HCT116 (cell line): ENCODE measurements around the gene CCDC61. TPM values are rescaled to one million over a fixed set of nuclear protein-coding genes. Genes with fewer than 3 reads are reported as not detected.

Source experiments
- ATAC-seq: fragments of 200-7000 bp; cut with Tn5 transposase; 2 replicates; pipeline ENCODE4 v1.9.1; 2020; ENCODE audit warnings: mild to moderate bottlenecking, moderate library complexity
- BruUV-seq: library from RNA; stranded (reverse); fragments of 400-500 nt; replicated peaks from 2 replicates; lab custom pipeline; 2021; lab: Mats Ljungman, UMichigan
- CTCF ChIA-PET: fragments of 300-600 bp; sonication (Branson Sonifier 250); formaldehyde crosslinking; loops from one replicate; lab custom pipeline; 2021; ENCODE audit warnings: antibody characterized with exemption; lab: Charles Lee
- POLR2A ChIA-PET: fragments of 300-600, 350-600 bp; sonication (Branson Sonifier 250); formaldehyde crosslinking; loops from one replicate; lab custom pipeline; 2021; ENCODE audit warnings: antibody characterized with exemption; lab: Charles Lee
- RAD21 ChIA-PET, 2 experiments: fragments of 300-600 bp; sonication (Branson Sonifier 250); formaldehyde crosslinking; loops; one replicate each; lab custom pipeline; 2023; ENCODE audit warnings: low total read pairs in 2 of 2; ENCODE audit not compliant: uncharacterized antibody in 2 of 2, unreplicated experiment in 2 of 2, low non-redundant PET in 1 of 2; lab: Charles Lee
- DNase-seq: peaks from one replicate; pipeline ENCODE4 v3.0.0-alpha.2; 2010; ENCODE audit warnings: low read depth, low spot score
- H2AFZ ChIP-seq: fragments of 200-600 bp; shearing (Covaris generic), sonication (generic); 2 replicates; pipeline ENCODE4 v1.6.1; 2017; ENCODE audit warnings: low read depth, mixed run types, mixed read lengths, antibody characterized with exemption, low read length; ENCODE audit not compliant: poor library complexity, severe bottlenecking
- H3K27ac ChIP-seq: 2 replicates; pipeline ENCODE4 v1.5.1; 2012; ENCODE audit warnings: low read depth, low read length
- H3K27me3 ChIP-seq: fragments of 200-600 bp; sonication (generic); 2 replicates; pipeline ENCODE4 v1.6.1; 2016; ENCODE audit warnings: mixed run types, low read length, mixed read lengths; ENCODE audit not compliant: insufficient read depth
- H3K36me3 ChIP-seq, 2 experiments: fragments of 200-500 bp in 1 of 2; fragments of 200-600 bp in 1 of 2; sonication (Bioruptor generic) in 1 of 2; sonication (generic) in 1 of 2; 2 replicates each; pipeline versions ENCODE4 v1.5.1 to v1.6.1; 2014 to 2016; ENCODE audit warnings: low read length in 2 of 2, inconsistent platforms in 1 of 2, mixed read lengths in 1 of 2, mixed run types in 1 of 2; ENCODE audit not compliant: insufficient read depth in 2 of 2, control insufficient read depth in 1 of 2
- H3K4me1 ChIP-seq, 2 experiments: fragments of 200-600 bp in 1 of 2; sonication (generic) in 1 of 2; 2 replicates each; pipeline versions ENCODE4 v1.5.1 to v1.6.1; 2012 to 2017; ENCODE audit warnings: low read length in 2 of 2, inconsistent platforms in 1 of 2, mild to moderate bottlenecking in 1 of 2, mixed read lengths in 1 of 2, mixed run types in 1 of 2, moderate library complexity in 1 of 2; ENCODE audit not compliant: insufficient read depth in 2 of 2, control insufficient read depth in 1 of 2
- H3K4me2 ChIP-seq: fragments of 200-600 bp; sonication (generic); 2 replicates; pipeline ENCODE4 v1.6.1; 2017; ENCODE audit warnings: mixed run types, low read length, mixed read lengths
- H3K4me3 ChIP-seq, 2 experiments: fragments of 200-600 bp in 1 of 2; sonication (generic) in 1 of 2; replicated peaks in 1 of 2; 2 replicates each; pipeline ENCODE4 v1.5.1; 2011 to 2016; ENCODE audit warnings: low read length in 2 of 2, control low read depth in 1 of 2, low read depth in 1 of 2, mild to moderate bottlenecking in 1 of 2, mixed read lengths in 1 of 2, mixed run types in 1 of 2
- H3K79me2 ChIP-seq: fragments of 200-600 bp; sonication (generic); 2 replicates; pipeline ENCODE4 v1.6.1; 2017; ENCODE audit warnings: mild to moderate bottlenecking, mixed run types, low read length, moderate library complexity, mixed read lengths; ENCODE audit not compliant: insufficient read depth
- H3K9ac ChIP-seq: fragments of 200-600 bp; sonication (generic); 2 replicates; pipeline ENCODE4 v1.6.1; 2016; ENCODE audit warnings: low read length, mixed read lengths
- H3K9me2 ChIP-seq: fragments of 200-600 bp; sonication (generic), shearing (Covaris generic); 2 replicates; pipeline ENCODE4 v1.6.1; 2017; ENCODE audit warnings: mixed run types, mild to moderate bottlenecking, moderate library complexity; ENCODE audit not compliant: insufficient read depth
- H3K9me3 ChIP-seq, 2 experiments: fragments of 200-500 bp in 1 of 2; fragments of 200-600 bp in 1 of 2; sonication (Bioruptor generic) in 1 of 2; sonication (generic) in 1 of 2; 2 replicates each; pipeline ENCODE4 v1.6.1; 2014 to 2017; ENCODE audit warnings: low read length in 2 of 2, mixed read lengths in 2 of 2, inconsistent platforms in 1 of 2, low read depth in 1 of 2, mild to moderate bottlenecking in 1 of 2, mixed run types in 1 of 2, moderate library complexity in 1 of 2; ENCODE audit not compliant: control insufficient read depth in 1 of 2, insufficient read depth in 1 of 2
- H4K20me1 ChIP-seq: fragments of 200-600 bp; sonication (generic), shearing (Covaris generic); 2 replicates; pipeline ENCODE4 v1.6.1; 2017; ENCODE audit warnings: mixed run types, mild to moderate bottlenecking, moderate library complexity; ENCODE audit not compliant: insufficient read depth
- CEBPB ChIP-seq: IDR thresholded peaks from 2 replicates; pipeline ENCODE4 v1.6.1; 2012; ENCODE audit warnings: low read depth
- EGR1 ChIP-seq: IDR thresholded peaks from 2 replicates; pipeline ENCODE4 v1.6.1; 2012; ENCODE audit warnings: low read depth
- ELF1 ChIP-seq: IDR thresholded peaks from 2 replicates; pipeline ENCODE4 v1.6.1; 2012; ENCODE audit warnings: low read depth, borderline replicate concordance
- EZH2phosphoT487 ChIP-seq: fragments of 200-600 bp; IDR thresholded peaks from 2 replicates; pipeline ENCODE4 v1.6.1; 2018; ENCODE audit warnings: antibody characterized with exemption, borderline replicate concordance
- FOSL1 ChIP-seq: IDR thresholded peaks from 2 replicates; pipeline ENCODE4 v1.6.1; 2012; ENCODE audit warnings: low read depth
- JUND ChIP-seq: IDR thresholded peaks from 2 replicates; pipeline ENCODE4 v1.6.1; 2012
- POLR2A ChIP-seq: IDR thresholded peaks from 2 replicates; pipeline ENCODE4 v1.7.0; 2011; ENCODE audit warnings: borderline replicate concordance; ENCODE audit not compliant: insufficient read depth, insufficient read length; ENCODE audit errors: extremely low read depth
- POLR2AphosphoS5 ChIP-seq: IDR thresholded peaks from 2 replicates; pipeline ENCODE4 v1.6.1; 2011; ENCODE audit warnings: mild to moderate bottlenecking, low read depth, low read length, moderate library complexity
- SIN3A ChIP-seq: IDR thresholded peaks from 2 replicates; pipeline ENCODE4 v1.6.1; 2012; ENCODE audit warnings: low read depth
- ZNF274 ChIP-seq: fragments of 200-500 bp; sonication (Bioruptor generic); IDR thresholded peaks from 2 replicates; pipeline ENCODE4 v1.6.1; 2014; ENCODE audit warnings: mild to moderate bottlenecking, low read depth, low read length, inconsistent platforms
- intact Hi-C: fragments of 100-400 bp; cut with micrococcal nuclease; formaldehyde crosslinking; loops from 2 replicates; pipeline ENCODE4 v1.10.0; 2022
- total RNA-seq: library from RNA; stranded (reverse); gene quantifications from one replicate; pipeline ENCODE4 v1.2.1, GENCODE V29; 2021; ENCODE audit not compliant: unreplicated experiment
- TF ChIP-seq, protein P1 (sequence below): IDR thresholded peaks from 2 replicates; pipeline ENCODE4 v1.6.1; 2012
- TF ChIP-seq, protein P2 (sequence below), 3 experiments: fragments of 200-600 bp in 1 of 3; sonication (generic) in 1 of 3; IDR thresholded peaks in 2 of 3; conservative IDR thresholded peaks in 1 of 3; 2 replicates each; pipeline ENCODE4 v1.5.1; 2012 to 2017; ENCODE audit warnings: low read depth in 2 of 3, low read length in 2 of 3, antibody characterized with exemption in 1 of 3, borderline replicate concordance in 1 of 3, control low read depth in 1 of 3, mild to moderate bottlenecking in 1 of 3, mixed read lengths in 1 of 3, mixed run types in 1 of 3, moderate library complexity in 1 of 3; ENCODE audit not compliant: insufficient read depth in 1 of 3

CCDC61 gene
- total RNA-seq, 1 experiment from 2014 or later: 12.2 TPM

DNA sequence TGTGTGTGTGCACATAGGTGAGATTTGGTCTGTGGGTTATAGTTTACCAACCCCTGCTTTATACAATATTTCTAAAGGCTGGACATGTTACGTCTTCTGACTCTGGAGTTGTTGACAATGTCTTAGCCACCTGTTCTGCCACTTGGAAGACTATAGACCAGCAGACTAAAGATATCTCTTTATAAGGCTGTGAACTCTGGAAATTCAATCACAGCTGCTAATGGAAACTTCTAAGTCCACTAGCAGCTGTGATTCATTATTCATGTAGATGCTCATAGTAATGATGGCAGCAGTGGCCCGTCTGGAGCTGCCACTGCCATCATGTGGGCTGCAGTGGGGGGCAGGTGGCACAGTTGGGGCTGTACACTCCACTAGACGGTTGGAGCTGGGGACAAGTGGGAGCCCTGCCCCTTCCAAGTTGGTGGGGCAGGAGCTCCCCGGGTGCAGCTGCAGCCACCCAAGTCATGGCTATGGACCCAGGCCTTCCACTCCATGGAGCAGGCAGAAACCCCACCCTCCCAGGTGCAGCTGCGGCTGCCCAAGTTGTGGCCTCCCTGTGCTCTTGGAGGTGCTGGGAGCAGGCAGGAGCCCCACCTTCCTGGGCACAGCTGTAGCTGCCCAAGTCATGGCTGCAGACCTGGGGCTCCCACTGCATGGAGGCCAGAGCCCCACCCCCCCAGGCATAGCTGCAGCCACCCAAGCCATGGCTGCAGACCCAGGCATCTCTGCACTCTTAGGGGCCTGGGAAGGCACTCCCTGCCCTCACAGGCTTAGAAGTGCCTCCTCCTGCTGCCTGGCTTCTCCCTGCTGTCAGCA, 36.7 kb downstream of the CCDC61 start:
- Histone ChIP-seq H3K9ac (no peak overlapping the region), H3K4me3 (no peak overlapping the region), H3K27me3 (no peaks in the 10 kb centered on the region; the same call in 1 of the 2 replicates), H3K79me2 (no peaks in the 10 kb centered on the region), H3K36me3 (no peaks in the 10 kb centered on the region), H3K9me3 (no peaks in the 10 kb centered on the region), H2AFZ (no peak overlapping the region), H3K27ac (no peak overlapping the region), H3K9me2 (no peaks in the 10 kb centered on the region), H3K4me2 (no peak overlapping the region), H3K4me1 (no peaks in the 10 kb centered on the region), H4K20me1 (no peaks in the 10 kb centered on the region)
- no peak for TF ChIP-seq EZH2phosphoT487
- TF ChIP-seq ELF1: no peak
- TF ChIP-seq EGR1: no peak
- TF ChIP-seq POLR2A: no peak
- no peak for TF ChIP-seq FOSL1
- TF ChIP-seq POLR2AphosphoS5: no peak
- TF ChIP-seq, protein P1, sequence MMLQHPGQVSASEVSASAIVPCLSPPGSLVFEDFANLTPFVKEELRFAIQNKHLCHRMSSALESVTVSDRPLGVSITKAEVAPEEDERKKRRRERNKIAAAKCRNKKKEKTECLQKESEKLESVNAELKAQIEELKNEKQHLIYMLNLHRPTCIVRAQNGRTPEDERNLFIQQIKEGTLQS: no peak
- TF ChIP-seq SIN3A: no peak
- no peak for TF ChIP-seq CEBPB
- TF ChIP-seq, protein P2, sequence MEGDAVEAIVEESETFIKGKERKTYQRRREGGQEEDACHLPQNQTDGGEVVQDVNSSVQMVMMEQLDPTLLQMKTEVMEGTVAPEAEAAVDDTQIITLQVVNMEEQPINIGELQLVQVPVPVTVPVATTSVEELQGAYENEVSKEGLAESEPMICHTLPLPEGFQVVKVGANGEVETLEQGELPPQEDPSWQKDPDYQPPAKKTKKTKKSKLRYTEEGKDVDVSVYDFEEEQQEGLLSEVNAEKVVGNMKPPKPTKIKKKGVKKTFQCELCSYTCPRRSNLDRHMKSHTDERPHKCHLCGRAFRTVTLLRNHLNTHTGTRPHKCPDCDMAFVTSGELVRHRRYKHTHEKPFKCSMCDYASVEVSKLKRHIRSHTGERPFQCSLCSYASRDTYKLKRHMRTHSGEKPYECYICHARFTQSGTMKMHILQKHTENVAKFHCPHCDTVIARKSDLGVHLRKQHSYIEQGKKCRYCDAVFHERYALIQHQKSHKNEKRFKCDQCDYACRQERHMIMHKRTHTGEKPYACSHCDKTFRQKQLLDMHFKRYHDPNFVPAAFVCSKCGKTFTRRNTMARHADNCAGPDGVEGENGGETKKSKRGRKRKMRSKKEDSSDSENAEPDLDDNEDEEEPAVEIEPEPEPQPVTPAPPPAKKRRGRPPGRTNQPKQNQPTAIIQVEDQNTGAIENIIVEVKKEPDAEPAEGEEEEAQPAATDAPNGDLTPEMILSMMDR (IDR thresholded peaks at IDR 0.05 in 2 of 3, conservative IDR thresholded peaks at IDR 0.05 in 1 of 3; ENCODE audit: borderline replicate concordance in 1 of 3, insufficient read depth in 1 of 3, low read depth in 2 of 3, low read length in 2 of 3): no peak
- no peak for TF ChIP-seq ZNF274
- no peak for TF ChIP-seq JUND
- no TSS peak for BruUV-seq
- intact Hi-C loops: no loop called here
- POLR2A ChIA-PET: no interaction called here
- ATAC-seq (no peak), DNase-seq (no peak)
- RAD21 ChIA-PET: no interaction called here
- CTCF ChIA-PET: interaction anchor here (1.2 to 1.9 kb wide), 2 partner anchors 45 to 46 kb away, joined by 4 to 9 read pairs; no protein-coding TSS in a partner anchor
